HL-60 (cell line): ENCODE results near the gene TPK1.
"Not testable (repeated sequence)": the region's sequence is repeated elsewhere in the genome, so short reads cannot be mapped to it uniquely, and the experiment has no call there.

ENCODE experiments used
- DNase-seq, 2 experiments: peaks; one replicate each; pipeline ENCODE4 v3.0.0-alpha.2; 2010 to 2020; ENCODE audit warnings: low read depth in 1 of 2, low spot score in 1 of 2
- H3K27ac ChIP-seq: fragments of 250-450 bp; sonication (Bioruptor Pico); replicated peaks from 2 replicates; pipeline ENCODE4 v1.5.1; 2020; ENCODE audit warnings: mild to moderate bottlenecking, moderate library complexity
- H3K27me3 ChIP-seq: fragments of 250-450 bp; sonication (Bioruptor Pico); 2 replicates; pipeline ENCODE4 v1.5.1; 2021; ENCODE audit warnings: mild to moderate bottlenecking, moderate library complexity; ENCODE audit not compliant: insufficient read depth, poor library complexity, severe bottlenecking
- H3K4me3 ChIP-seq: replicated peaks from 2 replicates; pipeline ENCODE4 v1.5.1; 2011; ENCODE audit warnings: mild to moderate bottlenecking, control low read depth, low read length; ENCODE audit not compliant: insufficient read depth
- CTCF ChIP-seq: IDR thresholded peaks from one replicate; pipeline ENCODE4 v1.5.1; 2011; ENCODE audit warnings: low read length, control low read depth, inconsistent platforms; ENCODE audit not compliant: insufficient read depth
- GABPA ChIP-seq: IDR thresholded peaks from 2 replicates; pipeline ENCODE4 v1.6.1; 2012; ENCODE audit warnings: low read depth
- POLR2AphosphoS5 ChIP-seq: IDR thresholded peaks from 2 replicates; pipeline ENCODE4 v1.6.1; 2012; ENCODE audit warnings: low read depth
- REST ChIP-seq: IDR thresholded peaks from 2 replicates; pipeline ENCODE4 v1.6.1; 2012; ENCODE audit warnings: low read depth; ENCODE audit not compliant: insufficient replicate concordance
- SPI1 ChIP-seq: IDR thresholded peaks from 2 replicates; pipeline ENCODE4 v1.6.1; 2012; ENCODE audit warnings: low read depth, mild to moderate bottlenecking, borderline replicate concordance

TPK1 gene

GRCh38 chr7:144729226-144729625, 106.6 kb downstream of the TPK1 start:
- no peak for DNase-seq
- Histone ChIP-seq H3K4me3 (no peak overlapping the region), H3K27me3 (no peaks in the 10 kb centered on the region), H3K27ac (no peak overlapping the region)
- no peak for TF ChIP-seq REST
- no peak for TF ChIP-seq SPI1
- TF ChIP-seq POLR2AphosphoS5: no peak
- TF ChIP-seq CTCF: no peak
- TF ChIP-seq GABPA: no peak

GRCh38 chr7:144728551-144728950, 107.3 kb downstream of the TPK1 start:
- DNase-seq: no peak
- H3K27me3 ChIP-seq: no peaks in the 10 kb centered on the region
- H3K4me3 ChIP-seq: no peak overlapping the region
- TF ChIP-seq REST: no peak
- no peak for TF ChIP-seq GABPA
- TF ChIP-seq CTCF: no peak
- TF ChIP-seq SPI1: no peak
- no peak overlapping the region for H3K27ac ChIP-seq

GRCh38 chr7:144726840-144727239, 109.0 kb downstream of the TPK1 start:
- not testable (repeated sequence) for H3K27ac ChIP-seq, H3K4me3 ChIP-seq, DNase-seq, H3K27me3 ChIP-seq

GRCh38 chr7:144725070-144725469, 110.8 kb downstream of the TPK1 start:
- H3K27ac ChIP-seq: no peak overlapping the region
- no peaks in the 10 kb centered on the region for H3K27me3 ChIP-seq
- no peak for TF ChIP-seq SPI1
- no peak for TF ChIP-seq CTCF
- no peak for TF ChIP-seq REST
- no peak for TF ChIP-seq GABPA
- no peak for TF ChIP-seq POLR2AphosphoS5
- H3K4me3 ChIP-seq: no peak overlapping the region
- DNase-seq: no peak
